Ecto neural progenitor cell (in vitro differentiated cells): ENCODE data around the gene CORO1C.
"Not testable (repeated sequence)": the region's sequence is repeated elsewhere in the genome, so short reads cannot be mapped to it uniquely, and the experiment has no call there.

ENCODE experiments used
- DNase-seq: peaks from one replicate; pipeline ENCODE4 v3.0.0-alpha.2; 2018; ENCODE audit warnings: low spot score

CORO1C gene

GRCh38 chr12:108672054-108672453 lies 59.3 kb downstream of the CORO1C start:
- no peak for DNase-seq

GRCh38 chr12:108671110-108671509 lies 60.2 kb downstream of the CORO1C start:
- DNase-seq, result no peak

- no peak for DNase-seq
Observed at GRCh38 chr12:108670066-108670631, 61.2 kb downstream of the CORO1C start.

- DNase-seq, result no peak
Observed at GRCh38 chr12:108668542-108668941, 62.8 kb downstream of the CORO1C start.

GRCh38 chr12:108668063-108668462 lies 63.3 kb downstream of the CORO1C start:
- DNase-seq, result no peak

- no peak for DNase-seq
Observed at GRCh38 chr12:108667349-108667748, 64.0 kb downstream of the CORO1C start.

GRCh38 chr12:108666401-108666881 lies 64.9 kb downstream of the CORO1C start:
- no peak for DNase-seq

- no peak for DNase-seq
Observed at GRCh38 chr12:108665608-108666202, 65.6 kb downstream of the CORO1C start.

GRCh38 chr12:108664338-108665258 lies 66.7 kb downstream of the CORO1C start:
- DNase-seq, result peak; percentile 86

GRCh38 chr12:108663324-108664015 lies 67.8 kb downstream of the CORO1C start:
- no peak for DNase-seq

GRCh38 chr12:108658115-108658514 lies 73.2 kb downstream of the CORO1C start:
- not testable (repeated sequence) for DNase-seq

- DNase-seq, result no peak
Observed at GRCh38 chr12:108657130-108657745, 74.1 kb downstream of the CORO1C start.

GRCh38 chr12:108656247-108656646 lies 75.1 kb downstream of the CORO1C start:
- not testable (repeated sequence) for DNase-seq

GRCh38 chr12:108655812-108656175 lies 75.5 kb downstream of the CORO1C start:
- DNase-seq, result not testable (repeated sequence)

GRCh38 chr12:108654622-108655021 lies 76.7 kb downstream of the CORO1C start:
- not testable (repeated sequence) for DNase-seq

- DNase-seq, result no peak
Observed at GRCh38 chr12:108653922-108654321, 77.4 kb downstream of the CORO1C start.

GRCh38 chr12:108653082-108653516 lies 78.2 kb downstream of the CORO1C start:
- no peak for DNase-seq

GRCh38 chr12:108650083-108650482 lies 81.2 kb downstream of the CORO1C start:
- DNase-seq, result no peak

GRCh38 chr12:108649669-108650068 lies 81.6 kb downstream of the CORO1C start:
- DNase-seq, result no peak

- no peak for DNase-seq
Observed at GRCh38 chr12:108649126-108649525, 82.2 kb downstream of the CORO1C start.

- no peak for DNase-seq
Observed at GRCh38 chr12:108648371-108648770, 82.9 kb downstream of the CORO1C start.
